Keratinocyte (primary cell): ENCODE results near the gene ATP6V0D1. TPM values are rescaled to one million over a fixed set of nuclear protein-coding genes. Genes with fewer than 3 reads are reported as not detected.

Experiments
- DNase-seq: peaks from one replicate; pipeline ENCODE4 v3.0.0-alpha.2; 2011; ENCODE audit warnings: low read depth, missing footprints, low spot score
- FAIRE-seq: peaks from 2 replicates; lab custom pipeline; 2011; peaks lifted over from hg19 to GRCh38; lab: Jason Lieb, UNC
- H2AFZ ChIP-seq: 2 replicates; pipeline ENCODE4 v1.6.0; 2012; ENCODE audit warnings: low read length, control low read depth, inconsistent platforms; ENCODE audit not compliant: control insufficient read depth
- H3K27ac ChIP-seq: 2 replicates; pipeline ENCODE4 v1.5.1; 2011; ENCODE audit warnings: low read length; ENCODE audit not compliant: control insufficient read depth, insufficient read depth
- H3K27me3 ChIP-seq: 3 replicates; pipeline ENCODE4 v1.6.0; 2011; ENCODE audit warnings: low read length; ENCODE audit not compliant: control insufficient read depth, insufficient read depth; ENCODE audit errors: extremely low read depth
- H3K36me3 ChIP-seq, 2 experiments: 2 replicates in 1 of 2; 3 replicates in 1 of 2; pipeline ENCODE4 v1.5.1; 2011; ENCODE audit warnings: low read length in 2 of 2, mild to moderate bottlenecking in 1 of 2; ENCODE audit not compliant: control insufficient read depth in 2 of 2, insufficient read depth in 2 of 2; ENCODE audit errors: extremely low read depth in 1 of 2
- H3K4me1 ChIP-seq: 3 replicates; pipeline ENCODE4 v1.5.1; 2011; ENCODE audit warnings: low read length; ENCODE audit not compliant: control insufficient read depth, insufficient read depth; ENCODE audit errors: extremely low read depth
- H3K4me2 ChIP-seq: 3 replicates; pipeline ENCODE4 v1.6.0; 2011; ENCODE audit warnings: low read depth, low read length; ENCODE audit not compliant: control insufficient read depth, insufficient read depth; ENCODE audit errors: extremely low read depth
- H3K4me3 ChIP-seq, 3 experiments: fragments of 200-600 bp in 1 of 3; sonication (generic) in 1 of 3; 2 replicates in 2 of 3; 3 replicates in 1 of 3; pipeline ENCODE4 v1.5.1; 2011 to 2016; ENCODE audit warnings: low read length in 3 of 3, mild to moderate bottlenecking in 3 of 3, control low read depth in 2 of 3, inconsistent platforms in 1 of 3, low read depth in 1 of 3, mixed read lengths in 1 of 3, mixed run types in 1 of 3, moderate library complexity in 1 of 3; ENCODE audit not compliant: control insufficient read depth in 2 of 3, insufficient read depth in 2 of 3; ENCODE audit errors: extremely low read depth in 1 of 3
- H3K79me2 ChIP-seq: 2 replicates; pipeline ENCODE4 v1.6.0; 2012; ENCODE audit warnings: low read length; ENCODE audit not compliant: control insufficient read depth, insufficient read depth
- H3K9ac ChIP-seq: 3 replicates; pipeline ENCODE4 v1.6.0; 2011; ENCODE audit warnings: low read length; ENCODE audit not compliant: control insufficient read depth, insufficient read depth; ENCODE audit errors: extremely low read depth
- H3K9me1 ChIP-seq: 3 replicates; pipeline ENCODE4 v1.6.0; 2011; ENCODE audit warnings: low read length; ENCODE audit not compliant: control insufficient read depth, insufficient read depth; ENCODE audit errors: extremely low read depth
- H3K9me3 ChIP-seq: 2 replicates; pipeline ENCODE4 v1.5.1; 2012; ENCODE audit warnings: low read depth, low read length; ENCODE audit not compliant: control insufficient read depth
- H4K20me1 ChIP-seq: 3 replicates; pipeline ENCODE4 v1.6.0; 2011; ENCODE audit warnings: low read length; ENCODE audit not compliant: control insufficient read depth, insufficient read depth; ENCODE audit errors: extremely low read depth
- CTCF ChIP-seq, 3 experiments: IDR thresholded peaks in 1 of 3; conservative IDR thresholded peaks in 1 of 3; optimal IDR thresholded peaks in 1 of 3; 2 replicates in 2 of 3; 3 replicates in 1 of 3; pipeline versions ENCODE3 to v1.5.1; 2011; ENCODE audit warnings: low read length in 3 of 3, mild to moderate bottlenecking in 3 of 3, moderate library complexity in 2 of 3, control low read depth in 1 of 3, inconsistent platforms in 1 of 3; ENCODE audit not compliant: insufficient read depth in 2 of 3; ENCODE audit errors: extremely low read depth in 1 of 3
- EZH2 ChIP-seq: IDR thresholded peaks from one replicate; pipeline ENCODE4 v1.6.1; 2012; ENCODE audit warnings: inconsistent platforms, mild to moderate bottlenecking, low read length, moderate library complexity
- dilution Hi-C: fragments of 300-500 bp; cut with MboI; formaldehyde crosslinking; loops from one replicate; pipeline ENCODE4 v1.7.0; 2020; ENCODE audit warnings: low sequenced_read_pairs; ENCODE audit not compliant: extremely low pct_ligation_motif_present
- polyA plus RNA-seq, 5 experiments: library from polyadenylated mRNA; depleted of rRNA in 3 of 5; stranded (reverse) in 3 of 5; stranded (forward) in 1 of 5; unstranded in 1 of 5; fragments of >200 nt; gene quantifications; 1 replicate in 1 of 5; 2 replicates in 3 of 5; 3 replicates in 1 of 5; pipeline versions ENCODE4 v1.2.1 to v1.2.3, GENCODE V29; 2011 to 2012; ENCODE audit warnings: missing spikeins in 2 of 5, low read depth in 1 of 5, low replicate concordance in 1 of 5

Gene ATP6V0D1
- polyA plus RNA-seq, 1 donor (not counting 4 experiments of a cell fraction or from before 2014, with no cell fraction given): 97.1 TPM

GRCh38 chr16:67448580-67448979, 32.4 kb downstream of the ATP6V0D1 start:
- Histone ChIP-seq H3K27ac (no peak overlapping the region), H3K9me3 (no peaks in the 10 kb centered on the region), H4K20me1 (peaks cover 7% of the 10 kb centered on the region), H2AFZ (no peak overlapping the region), H3K9me1 (no peaks in the 10 kb centered on the region), H3K4me2 (no peak overlapping the region), H3K9ac (no peak overlapping the region), H3K4me3 (no peak overlapping the region), H3K79me2 (no peaks in the 10 kb centered on the region), H3K4me1 (no peaks in the 10 kb centered on the region), H3K36me3 (peaks cover 5 to 26% of the 10 kb centered on the region in 2 experiments), H3K27me3 (no peaks in the 10 kb centered on the region)
- FAIRE-seq (no peak), DNase-seq (no peak)
- dilution Hi-C loops: no loop called here
- TF ChIP-seq CTCF (optimal IDR thresholded peaks at IDR 0.05 in 1 of 3, IDR thresholded peaks at IDR 0.05 in 1 of 3, conservative IDR thresholded peaks at IDR 0.05 in 1 of 3; ENCODE audit: extremely low read depth in 1 of 3, insufficient read depth in 2 of 3, low read length in 3 of 3) (no peak), EZH2 (no peak)

- Histone ChIP-seq H4K20me1 (peaks cover 7% of the 10 kb centered on the region), H3K9me3 (no peaks in the 10 kb centered on the region), H3K36me3 (peaks cover 6 to 25% of the 10 kb centered on the region in 2 experiments), H2AFZ (no peak overlapping the region), H3K27ac (no peak overlapping the region), H3K27me3 (no peaks in the 10 kb centered on the region), H3K79me2 (no peaks in the 10 kb centered on the region), H3K4me1 (no peaks in the 10 kb centered on the region), H3K9ac (no peak overlapping the region), H3K9me1 (no peaks in the 10 kb centered on the region), H3K4me2 (no peak overlapping the region), H3K4me3 (no peak overlapping the region)
- dilution Hi-C loops: no loop called here
- FAIRE-seq (no peak), DNase-seq (no peak)
- TF ChIP-seq CTCF (optimal IDR thresholded peaks at IDR 0.05 in 1 of 3, IDR thresholded peaks at IDR 0.05 in 1 of 3, conservative IDR thresholded peaks at IDR 0.05 in 1 of 3; ENCODE audit: extremely low read depth in 1 of 3, insufficient read depth in 2 of 3, low read length in 3 of 3) (peak; percentile 33 to 70 (median 41)), EZH2 (no peak)
These were observed 33.4 kb downstream of the ATP6V0D1 start for GRCh38 chr16:67447508-67448076.
